Left lung (tissue), 10 donors: ENCODE results near the gene KITLG. TPM values are rescaled to one million over a fixed set of nuclear protein-coding genes. Genes with fewer than 3 reads are reported as not detected.

Source experiments
- ATAC-seq: fragments of 200-7000 bp; cut with Tn5 transposase; one replicate; pipeline ENCODE4 v1.9.1; 2020; ENCODE audit warnings: moderate library complexity
- DNase-seq, 4 donors: peaks; one replicate each; pipeline ENCODE4 v3.0.0-alpha.2; 2013 to 2020
- H3K27ac ChIP-seq, 2 donors: fragments of 200-600 bp; sonication (generic) in 1 of 2; one replicate each; pipeline versions ENCODE4 v1.5.0 to v1.8.0; 2020 to 2021
- H3K27me3 ChIP-seq, 2 donors: fragments of 200-600 bp; sonication (generic) in 1 of 2; one replicate each; pipeline versions ENCODE4 v1.5.0 to v1.8.0; 2020 to 2021
- H3K36me3 ChIP-seq, 2 donors: fragments of 200-600 bp; sonication (generic) in 1 of 2; one replicate each; pipeline versions ENCODE4 v1.5.0 to v1.8.0; 2020 to 2021
- H3K4me1 ChIP-seq, 2 donors: fragments of 200-600 bp; one replicate each; pipeline ENCODE4 v1.8.0; 2021
- H3K4me3 ChIP-seq, 2 donors: fragments of 200-600 bp; sonication (generic) in 1 of 2; one replicate each; pipeline versions ENCODE4 v1.5.0 to v1.8.0; 2020 to 2021; ENCODE audit warnings: mild to moderate bottlenecking in 1 of 2
- H3K9me3 ChIP-seq, 2 donors: fragments of 200-600 bp; sonication (generic) in 1 of 2; one replicate each; pipeline versions ENCODE4 v1.5.0 to v1.8.0; 2020 to 2021
- intact Hi-C, 2 donors: fragments of 100-400 bp; cut with DNase I; formaldehyde crosslinking; loops; one replicate each; pipeline versions ENCODE4 v1.11.2 to v1.14.2; 2022
- polyA plus RNA-seq, 6 donors: library from polyadenylated mRNA; unstranded; fragments of 120-200 nt; gene quantifications; one replicate each; pipeline ENCODE4 v1.2.1, GENCODE V29; 2013; ENCODE audit not compliant: insufficient read length in 6 of 6
- total RNA-seq, 2 donors: library from RNA; stranded (reverse); fragmentation: NEBNext Ultra II Directional; extraction: Animal tissue kit (Norgen Biotek cat#: 25700); gene quantifications; one replicate each; pipeline ENCODE4 v1.2.1, GENCODE V29; 2021
- TF ChIP-seq, protein P1 (sequence below), 2 donors: fragments of 200-600 bp; sonication (generic) in 1 of 2; IDR thresholded peaks; one replicate each; pipeline versions ENCODE4 v1.5.0 to v1.8.0; 2021; ENCODE audit warnings: antibody characterized with exemption in 2 of 2
- donor health status: DM: no; HTN: yes; CAD: no.
- donor health status: DM: no; HTN: no; CAD: no.

The KITLG gene
- total and polyA plus RNA-seq, 8 donors = 35.6 to 69.1 (median 40.3) TPM

DNA sequence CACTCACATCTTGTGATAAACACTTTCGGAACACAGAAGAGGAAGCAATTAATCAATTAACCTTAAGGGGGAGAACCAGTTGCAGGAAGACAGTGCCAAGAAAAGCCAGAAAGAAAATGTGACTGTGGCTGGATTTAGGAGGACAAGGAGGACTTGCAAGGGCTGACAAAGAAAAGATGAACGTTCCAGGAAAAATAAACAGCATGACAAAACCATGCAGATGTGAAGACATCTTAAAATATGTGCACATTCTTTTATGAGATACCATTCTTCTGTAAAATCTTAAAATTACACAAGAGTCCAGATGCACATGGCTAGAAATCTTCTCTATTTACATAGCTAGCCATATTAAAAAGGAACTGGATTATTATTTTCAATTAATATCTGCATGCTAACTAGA, 33.4 kb downstream of the KITLG start:
- no peaks in the 10 kb centered on the region for H3K9me3 ChIP-seq
- no peak overlapping the region for H3K27ac ChIP-seq
- DNase-seq (no peak), ATAC-seq (no peak)
- H3K27me3 ChIP-seq = no peaks in the 10 kb centered on the region
- H3K36me3 ChIP-seq = peaks cover 0 to 22% of the 10 kb centered on the region in 2 donors
- TF ChIP-seq, protein P1, sequence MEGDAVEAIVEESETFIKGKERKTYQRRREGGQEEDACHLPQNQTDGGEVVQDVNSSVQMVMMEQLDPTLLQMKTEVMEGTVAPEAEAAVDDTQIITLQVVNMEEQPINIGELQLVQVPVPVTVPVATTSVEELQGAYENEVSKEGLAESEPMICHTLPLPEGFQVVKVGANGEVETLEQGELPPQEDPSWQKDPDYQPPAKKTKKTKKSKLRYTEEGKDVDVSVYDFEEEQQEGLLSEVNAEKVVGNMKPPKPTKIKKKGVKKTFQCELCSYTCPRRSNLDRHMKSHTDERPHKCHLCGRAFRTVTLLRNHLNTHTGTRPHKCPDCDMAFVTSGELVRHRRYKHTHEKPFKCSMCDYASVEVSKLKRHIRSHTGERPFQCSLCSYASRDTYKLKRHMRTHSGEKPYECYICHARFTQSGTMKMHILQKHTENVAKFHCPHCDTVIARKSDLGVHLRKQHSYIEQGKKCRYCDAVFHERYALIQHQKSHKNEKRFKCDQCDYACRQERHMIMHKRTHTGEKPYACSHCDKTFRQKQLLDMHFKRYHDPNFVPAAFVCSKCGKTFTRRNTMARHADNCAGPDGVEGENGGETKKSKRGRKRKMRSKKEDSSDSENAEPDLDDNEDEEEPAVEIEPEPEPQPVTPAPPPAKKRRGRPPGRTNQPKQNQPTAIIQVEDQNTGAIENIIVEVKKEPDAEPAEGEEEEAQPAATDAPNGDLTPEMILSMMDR (IDR thresholded peaks at IDR 0.05) = no peak
- H3K4me1 ChIP-seq = peaks cover 6 to 16% of the 10 kb centered on the region in 2 donors
- intact Hi-C loops = no loop called here
- no peak overlapping the region for H3K4me3 ChIP-seq

DNA sequence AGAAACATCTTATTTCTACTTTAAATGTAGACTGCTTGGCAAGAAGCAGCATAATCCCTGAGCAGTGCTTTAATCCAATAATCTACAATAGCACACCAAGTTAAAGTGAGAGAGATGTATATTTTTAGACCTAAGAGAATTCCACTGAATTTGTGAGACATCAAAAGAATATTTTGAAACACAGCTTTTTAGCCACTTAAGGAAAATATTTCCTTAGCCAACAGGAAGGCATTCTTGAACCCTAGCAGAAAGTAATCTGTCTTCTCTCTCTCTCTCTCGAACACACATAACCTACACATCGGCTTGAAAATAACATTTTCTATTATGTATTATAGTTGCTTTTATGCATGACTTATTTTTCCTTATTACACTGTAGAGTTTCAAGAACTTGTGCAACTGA, 34.0 kb downstream of the KITLG start:
- no peak for DNase-seq
- no peak overlapping the region for H3K27ac ChIP-seq
- intact Hi-C loops = no loop called here
- TF ChIP-seq, protein P1 (IDR thresholded peaks at IDR 0.05) = no peak
- H3K36me3 ChIP-seq = peaks cover 0 to 28% of the 10 kb centered on the region in 2 donors
- no peaks in the 10 kb centered on the region for H3K27me3 ChIP-seq
- ATAC-seq = no peak
- no peaks in the 10 kb centered on the region for H3K9me3 ChIP-seq
- peaks cover 6 to 10% of the 10 kb centered on the region in 2 donors for H3K4me1 ChIP-seq
- no peak overlapping the region for H3K4me3 ChIP-seq

DNA sequence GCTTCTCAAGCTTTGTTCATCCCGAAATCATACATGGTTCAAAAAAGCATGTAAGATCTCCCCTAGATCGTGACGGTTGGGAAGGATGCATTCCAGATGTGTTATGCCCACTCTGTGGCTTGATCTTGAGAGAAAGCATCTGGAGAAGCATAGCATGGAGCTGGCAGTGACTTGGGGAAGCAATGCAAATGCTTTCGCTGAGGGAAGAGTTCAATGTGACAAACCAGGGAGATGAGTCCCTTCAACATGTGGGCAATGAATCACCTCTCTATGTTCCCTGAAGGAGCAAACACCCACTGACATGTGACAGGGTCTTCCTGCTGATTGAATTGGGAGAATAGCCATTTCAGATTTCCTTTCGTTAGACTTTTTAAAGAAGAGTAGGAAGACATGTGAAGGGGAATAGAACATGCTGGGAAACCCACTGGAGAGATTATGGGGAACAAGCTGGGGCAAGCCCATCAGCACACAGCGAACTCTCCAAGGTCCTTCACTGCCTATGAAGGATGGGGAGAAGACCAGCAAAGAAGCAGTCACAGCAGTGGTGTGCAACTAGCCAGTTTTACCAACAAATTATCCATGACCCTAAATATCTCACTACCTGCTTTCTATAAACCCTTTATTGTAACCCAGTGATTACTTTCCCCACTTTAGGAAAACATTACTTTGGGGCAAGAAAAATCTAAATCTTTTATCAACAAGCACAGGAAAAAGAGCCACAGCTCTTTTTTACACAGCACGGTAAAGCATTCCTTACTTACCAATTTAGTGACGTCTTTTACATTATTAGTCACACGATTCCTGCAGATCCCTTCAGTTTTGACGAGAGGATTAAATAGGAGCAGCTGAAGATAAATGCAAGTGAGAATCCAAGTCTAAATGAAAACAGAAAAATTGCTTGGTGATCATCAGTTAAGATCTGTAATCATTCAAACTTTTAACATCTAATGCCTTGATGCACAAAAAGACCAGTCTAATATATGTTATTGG, 35.0 kb downstream of the KITLG start:
- no peaks in the 10 kb centered on the region for H3K9me3 ChIP-seq
- no peaks in the 10 kb centered on the region for H3K27me3 ChIP-seq
- intact Hi-C loops = no loop called here
- ATAC-seq (no peak), DNase-seq (no peak)
- no peak overlapping the region for H3K4me3 ChIP-seq
- H3K27ac ChIP-seq = no peak overlapping the region
- peaks cover 6 to 9% of the 10 kb centered on the region in 2 donors for H3K4me1 ChIP-seq
- TF ChIP-seq, protein P1 (IDR thresholded peaks at IDR 0.05) = no peak
- peaks cover 0 to 36% of the 10 kb centered on the region in 2 donors for H3K36me3 ChIP-seq

DNA sequence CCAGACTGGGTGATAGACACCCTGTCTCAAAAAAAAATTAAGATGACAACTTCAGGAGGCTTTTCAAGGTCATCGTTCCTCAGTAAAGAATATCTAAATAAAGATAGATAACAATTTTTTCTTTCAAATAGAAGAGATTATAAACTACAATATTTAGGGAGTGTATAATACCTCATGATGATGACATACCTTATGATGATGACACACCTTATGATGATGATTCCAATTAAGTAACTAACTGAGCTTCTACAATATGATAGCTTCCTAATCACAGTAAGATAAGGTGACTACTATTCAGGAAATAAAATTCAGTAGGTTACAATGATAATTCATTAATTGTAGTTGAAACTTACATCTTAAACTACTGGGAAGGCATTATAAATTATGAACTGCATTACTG, 40.4 kb downstream of the KITLG start:
- ATAC-seq (no peak), DNase-seq (no peak)
- no peaks in the 10 kb centered on the region for H3K27me3 ChIP-seq
- H3K4me1 ChIP-seq = no peaks in the 10 kb centered on the region
- no peaks in the 10 kb centered on the region for H3K9me3 ChIP-seq
- H3K36me3 ChIP-seq = peaks cover 0 to 42% of the 10 kb centered on the region in 2 donors
- H3K27ac ChIP-seq = no peak overlapping the region
- TF ChIP-seq, protein P1 (IDR thresholded peaks at IDR 0.05) = no peak
- intact Hi-C loops = no loop called here
- no peak overlapping the region for H3K4me3 ChIP-seq

DNA sequence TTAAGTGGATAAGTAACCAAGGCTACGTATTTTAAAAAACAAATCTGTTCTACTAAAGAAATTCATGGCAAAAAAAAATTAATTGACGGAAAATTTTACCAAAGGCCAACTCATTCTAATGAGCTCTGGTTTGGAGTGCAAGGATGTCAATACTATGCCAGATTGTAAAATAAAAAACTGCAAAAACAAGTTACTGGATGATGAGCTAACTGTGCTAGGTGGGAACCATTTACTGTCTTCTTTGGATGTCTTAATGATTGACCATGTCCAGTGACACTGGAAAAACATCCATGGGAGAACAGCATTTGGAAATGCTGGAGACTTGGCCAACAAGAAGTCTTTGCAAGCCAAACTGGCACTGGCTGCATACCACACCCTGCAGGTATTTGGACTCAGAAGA, 41.6 kb downstream of the KITLG start:
- Histone ChIP-seq H3K4me1 (no peaks in the 10 kb centered on the region), H3K4me3 (no peak overlapping the region), H3K27me3 (no peaks in the 10 kb centered on the region), H3K36me3 (peaks cover 0 to 32% of the 10 kb centered on the region in 2 donors), H3K27ac (no peak overlapping the region), H3K9me3 (no peaks in the 10 kb centered on the region)
- intact Hi-C loops = no loop called here
- TF ChIP-seq, protein P1 (IDR thresholded peaks at IDR 0.05) = no peak
- DNase-seq (no peak), ATAC-seq (no peak)
